LNCaP clone FGC (cell line): ENCODE results near the gene NFIC.

ENCODE experiments used
- DNase-seq: peaks from one replicate; pipeline ENCODE4 v3.0.0-alpha.2; 2011; ENCODE audit warnings: low read depth
- H3K4me3 ChIP-seq: 2 replicates; pipeline ENCODE4 v1.5.1; 2011; ENCODE audit warnings: mild to moderate bottlenecking, low read depth, low read length, control low read depth
- TF ChIP-seq, protein P1 (sequence below): IDR thresholded peaks from 2 replicates; pipeline ENCODE4 v1.5.1; 2012; ENCODE audit warnings: mild to moderate bottlenecking; ENCODE audit not compliant: control insufficient read depth, insufficient read depth; ENCODE audit errors: extremely low read depth

Gene NFIC

DNA sequence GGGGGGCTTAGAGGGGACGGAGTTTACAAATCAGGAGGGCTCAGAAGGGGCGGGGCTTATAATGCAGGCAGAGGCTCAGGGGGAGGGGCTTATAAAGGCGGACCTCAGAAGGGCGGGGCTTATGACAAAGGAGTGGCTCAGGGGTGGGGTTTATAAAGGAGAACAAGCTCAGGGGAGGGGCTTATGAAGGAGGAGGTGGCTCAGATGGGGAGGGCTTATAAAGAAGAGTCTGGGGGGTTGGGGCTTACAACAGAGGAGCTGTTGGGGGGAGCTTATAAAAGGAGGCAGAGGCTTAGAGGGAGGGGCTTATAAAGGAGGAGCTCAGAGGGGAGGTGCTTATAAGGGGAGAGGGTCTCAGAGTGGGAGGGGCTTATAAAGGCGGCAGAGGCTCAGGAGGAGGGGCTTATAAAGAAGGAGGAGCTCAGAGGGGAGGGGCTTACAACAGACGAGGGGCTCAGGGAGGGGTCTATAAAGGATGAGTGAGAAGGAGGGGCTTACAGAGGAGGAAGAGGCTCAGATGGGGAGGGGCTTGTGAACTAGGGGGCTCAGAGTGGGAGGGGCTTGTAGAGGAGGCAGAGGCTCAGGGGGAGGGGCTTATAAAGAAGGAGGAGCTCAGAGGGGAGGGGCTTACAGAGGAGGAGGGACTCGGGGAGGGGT lies 112.9 kb downstream of the NFIC start:
- DNase-seq = no peak
- TF ChIP-seq, protein P1, sequence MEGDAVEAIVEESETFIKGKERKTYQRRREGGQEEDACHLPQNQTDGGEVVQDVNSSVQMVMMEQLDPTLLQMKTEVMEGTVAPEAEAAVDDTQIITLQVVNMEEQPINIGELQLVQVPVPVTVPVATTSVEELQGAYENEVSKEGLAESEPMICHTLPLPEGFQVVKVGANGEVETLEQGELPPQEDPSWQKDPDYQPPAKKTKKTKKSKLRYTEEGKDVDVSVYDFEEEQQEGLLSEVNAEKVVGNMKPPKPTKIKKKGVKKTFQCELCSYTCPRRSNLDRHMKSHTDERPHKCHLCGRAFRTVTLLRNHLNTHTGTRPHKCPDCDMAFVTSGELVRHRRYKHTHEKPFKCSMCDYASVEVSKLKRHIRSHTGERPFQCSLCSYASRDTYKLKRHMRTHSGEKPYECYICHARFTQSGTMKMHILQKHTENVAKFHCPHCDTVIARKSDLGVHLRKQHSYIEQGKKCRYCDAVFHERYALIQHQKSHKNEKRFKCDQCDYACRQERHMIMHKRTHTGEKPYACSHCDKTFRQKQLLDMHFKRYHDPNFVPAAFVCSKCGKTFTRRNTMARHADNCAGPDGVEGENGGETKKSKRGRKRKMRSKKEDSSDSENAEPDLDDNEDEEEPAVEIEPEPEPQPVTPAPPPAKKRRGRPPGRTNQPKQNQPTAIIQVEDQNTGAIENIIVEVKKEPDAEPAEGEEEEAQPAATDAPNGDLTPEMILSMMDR = no peak
- no peak overlapping the region for H3K4me3 ChIP-seq

DNA sequence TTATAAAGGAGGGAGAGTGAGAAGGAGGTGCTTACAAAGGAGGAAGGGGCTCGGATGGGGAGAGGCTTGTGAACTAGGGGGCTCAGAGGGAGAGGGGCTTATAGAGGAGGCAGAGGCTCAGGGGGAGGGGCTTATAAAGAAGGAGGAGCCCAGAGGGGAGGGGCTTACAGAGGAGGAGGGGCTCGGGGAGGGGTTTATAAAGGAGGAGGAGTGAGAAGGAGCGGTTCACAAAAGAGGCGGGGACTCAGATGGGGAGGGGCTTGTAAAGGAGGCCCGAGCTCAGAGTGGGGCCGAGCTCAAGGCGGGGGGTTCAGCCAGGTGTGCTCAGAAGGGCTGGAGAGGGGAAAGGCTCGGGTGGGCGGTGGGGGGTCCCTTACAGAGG lies 113.4 kb downstream of the NFIC start:
- no peak for DNase-seq
- TF ChIP-seq, protein P1 = no peak
- no peak overlapping the region for H3K4me3 ChIP-seq

DNA sequence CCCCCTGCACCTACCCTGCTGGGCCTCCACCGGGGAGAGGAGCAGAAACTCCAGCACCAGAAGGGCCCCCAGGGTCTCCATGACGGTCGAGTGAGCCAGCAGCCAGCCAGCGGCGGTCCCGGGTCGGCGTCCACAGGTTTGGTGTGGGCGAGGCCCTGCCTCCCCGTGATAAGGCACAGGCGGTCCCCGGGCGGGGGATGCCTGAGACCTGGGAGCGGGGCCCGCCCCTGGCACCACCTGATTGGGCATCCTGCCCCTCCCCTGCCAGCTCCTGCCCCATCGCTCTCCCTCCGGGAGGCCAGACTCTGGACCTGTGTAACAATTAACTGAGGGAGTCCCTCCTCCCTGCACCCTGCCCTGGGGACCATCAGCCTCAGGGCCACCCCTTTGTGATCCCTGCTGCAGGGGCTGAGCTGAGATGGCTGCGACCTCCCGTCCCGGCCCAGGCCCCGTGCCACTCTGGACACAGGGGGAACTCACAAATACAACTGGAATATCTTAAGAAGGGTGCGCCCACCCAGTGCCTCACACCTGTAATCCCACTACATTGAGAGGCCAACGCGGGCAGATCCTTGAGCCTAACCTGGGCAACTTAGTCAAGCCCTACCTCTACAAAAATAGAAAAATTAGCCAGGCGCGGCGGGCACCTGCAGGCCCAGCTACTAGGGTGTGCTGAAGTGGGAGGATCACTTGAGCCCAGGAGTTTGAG lies 114.2 kb downstream of the NFIC start, which contains the start of gene SMIM24:
SMIM24 (minus strand) TSS at position 143 of the 709 bp plus-strand sequence; CDS start at position 81, 62 bp downstream.
- H3K4me3 ChIP-seq = no peak within 1 kb of the TSS
- TF ChIP-seq, protein P1 = no peak

DNA sequence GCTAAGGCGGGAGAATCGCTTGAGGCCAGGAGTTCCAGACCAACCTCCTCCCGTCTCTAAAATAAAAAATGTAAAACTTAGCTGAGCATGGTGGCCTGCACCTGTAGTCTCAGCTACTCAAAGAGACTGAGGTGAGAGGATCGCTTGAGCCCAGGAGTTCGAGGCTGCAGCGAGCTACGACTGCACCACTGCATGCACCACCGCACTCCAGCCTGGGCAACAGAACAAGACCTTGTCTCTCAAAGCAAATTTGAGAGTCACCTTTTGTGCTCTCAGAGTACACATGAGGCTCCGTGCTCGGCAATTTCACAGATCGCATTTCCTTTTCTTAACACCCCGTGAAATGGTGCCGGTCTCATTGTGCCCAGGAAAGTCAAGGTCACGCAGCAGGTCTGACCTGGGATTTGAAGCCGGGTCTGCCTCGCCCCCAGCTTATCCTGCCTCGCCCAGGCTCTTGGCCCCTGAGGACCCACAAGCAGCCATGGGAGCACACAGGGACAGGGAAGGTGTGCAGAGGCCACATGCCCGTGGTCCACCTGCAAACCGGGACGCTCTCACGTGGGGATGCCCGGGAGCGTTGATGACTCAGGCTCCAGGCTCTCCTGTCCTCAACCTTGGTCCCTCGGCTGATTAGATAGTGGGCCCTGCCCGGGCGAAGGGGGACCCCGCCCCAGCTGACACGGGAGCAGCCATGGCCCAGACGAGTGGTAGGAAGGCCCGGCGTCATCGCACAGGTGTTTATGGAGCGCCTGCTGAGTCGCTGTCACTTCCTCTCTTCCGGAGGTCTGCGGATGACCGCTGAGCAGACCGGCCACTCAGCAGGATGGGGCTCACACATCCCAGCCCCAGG lies 115.1 kb downstream of the NFIC start:
- H3K4me3 ChIP-seq = no peak overlapping the region
- TF ChIP-seq, protein P1 = no peak
- DNase-seq = no peak

More for the DNA sequence above, 114.2 kb downstream of the NFIC start, which contains the start of gene SMIM24:
- no peak for DNase-seq

DNA sequence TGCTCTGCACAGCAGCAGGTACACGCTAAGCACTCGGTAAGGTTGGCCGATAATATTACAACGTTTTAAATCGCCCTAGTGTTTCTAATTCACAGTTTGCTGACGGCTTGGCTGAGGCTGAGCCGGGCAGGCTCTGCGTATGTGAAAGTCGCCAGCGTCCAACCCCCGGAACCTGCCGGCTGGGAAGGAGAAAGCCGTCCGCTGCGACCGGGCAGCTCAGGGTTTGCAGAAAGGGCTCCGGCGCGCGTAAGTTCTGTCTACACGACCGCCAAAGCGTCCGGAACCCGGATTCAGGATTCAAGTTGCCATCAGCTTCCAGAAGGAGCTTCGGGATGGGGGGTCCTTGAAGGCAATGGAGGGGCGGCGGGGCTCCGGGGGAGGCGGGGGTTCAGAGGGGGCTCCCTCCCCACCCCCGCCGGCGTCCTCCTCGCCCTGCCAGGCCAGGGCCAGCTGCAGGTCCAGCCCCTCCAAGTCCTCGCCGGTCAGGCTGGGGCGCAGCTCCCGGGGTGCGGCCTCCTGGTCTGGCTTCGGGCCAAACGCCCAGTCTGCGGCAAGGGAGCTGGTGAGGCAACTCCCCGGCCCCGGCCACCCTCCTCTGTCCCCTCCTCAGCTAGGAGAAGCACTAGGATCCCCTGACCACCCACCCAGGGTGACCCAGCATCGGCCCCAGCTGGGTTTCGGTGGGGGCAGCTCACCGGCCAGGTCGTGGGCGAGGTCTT lies 116.3 kb downstream of the NFIC start:
- no peak for DNase-seq
- TF ChIP-seq, protein P1 = no peak
- no peak overlapping the region for H3K4me3 ChIP-seq

DNA sequence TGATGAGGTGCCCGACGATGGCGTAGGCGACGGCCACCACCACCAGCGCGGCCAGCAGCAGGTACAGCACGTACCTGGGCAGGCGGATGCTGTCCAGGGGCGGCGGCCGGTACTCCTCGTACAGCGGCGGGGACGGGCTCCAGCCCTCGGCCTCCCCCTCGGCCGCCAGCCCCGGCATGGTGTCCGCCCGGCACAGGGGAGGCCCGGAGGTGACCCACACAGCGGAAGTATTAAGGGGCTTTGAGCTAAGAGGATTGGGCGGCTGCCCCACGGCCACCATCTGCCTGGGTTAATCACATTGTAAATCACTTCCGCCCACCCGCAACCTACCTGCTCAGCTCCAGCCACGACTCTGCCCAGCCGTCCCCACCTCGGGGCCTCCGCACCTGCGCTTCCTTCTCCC lies 116.8 kb downstream of the NFIC start, which contains the start of gene SMIM44:
SMIM44 (minus strand) TSS at position 216 of the 403 bp plus-strand sequence; CDS start at position 178, 38 bp downstream.
- H3K4me3 ChIP-seq = no peak within 1 kb of the TSS
- DNase-seq = no peak
- TF ChIP-seq, protein P1 = no peak
